ENCODE results near the gene NTN5. TPM values are rescaled to one million over a fixed set of nuclear protein-coding genes. Genes with fewer than 3 reads are reported as not detected.
"Not testable (repeated sequence)": the region's sequence is repeated elsewhere in the genome, so short reads cannot be mapped to it uniquely, and the experiment has no call there.

The NTN5 gene
- 0.15 TPM for polyA plus RNA-seq (2013, experiment 1 of 2)
- 0.15 TPM for polyA plus RNA-seq (2013, experiment 2 of 2)

- Histone ChIP-seq H3K36me3 (ENCODE audit: control insufficient read depth, insufficient read depth, low read length) (no peaks in the 10 kb centered on the region), H3K27ac (ENCODE audit: low read depth, low read length, severe bottlenecking) (no peak within 1 kb of the TSS), H3K4me1 (ENCODE audit: control insufficient read depth, insufficient read depth, low read length, poor library complexity, severe bottlenecking) (no peaks in the 10 kb centered on the region), H3K9me3 (ENCODE audit: control insufficient read depth, low read length) (no peaks in the 10 kb centered on the region), H3K4me3 (ENCODE audit: extremely low read depth, insufficient read depth, low read length, poor library complexity, severe bottlenecking) (no peak within 1 kb of the TSS)
- 75 to 76% methylated on average over 10 to 20 of the region's 25 CpGs for WGBS, 2 experiments (ENCODE audit: insufficient coverage in 2 of 2)
These were observed at the start of gene NTN5 for GRCh38 chr19:48672994-48673393. Gene NTN5 (minus strand): TSS chr19:48673017. CDS start chr19:48670986, 2,031 bp downstream.

GRCh38 chr19:48722196-48722708, 49.4 kb upstream of the NTN5 start:
- whole genome bisulfite sequencing, 2 experiments (ENCODE audit: insufficient coverage in 2 of 2), result 94 to 96% methylated on average over 11 of the region's 11 CpGs
- H3K9me3 ChIP-seq (ENCODE audit: control insufficient read depth, low read length), result no peaks in the 10 kb centered on the region
- peaks cover 11% of the 10 kb centered on the region for H3K4me1 ChIP-seq (ENCODE audit: control insufficient read depth, insufficient read depth, low read length, poor library complexity, severe bottlenecking)
- H3K36me3 ChIP-seq (ENCODE audit: control insufficient read depth, insufficient read depth, low read length), result peaks cover 6% of the 10 kb centered on the region
- no peak overlapping the region for H3K27ac ChIP-seq (ENCODE audit: low read depth, low read length, severe bottlenecking)
- H3K4me3 ChIP-seq (ENCODE audit: extremely low read depth, insufficient read depth, low read length, poor library complexity, severe bottlenecking), result no peak overlapping the region

DNA sequence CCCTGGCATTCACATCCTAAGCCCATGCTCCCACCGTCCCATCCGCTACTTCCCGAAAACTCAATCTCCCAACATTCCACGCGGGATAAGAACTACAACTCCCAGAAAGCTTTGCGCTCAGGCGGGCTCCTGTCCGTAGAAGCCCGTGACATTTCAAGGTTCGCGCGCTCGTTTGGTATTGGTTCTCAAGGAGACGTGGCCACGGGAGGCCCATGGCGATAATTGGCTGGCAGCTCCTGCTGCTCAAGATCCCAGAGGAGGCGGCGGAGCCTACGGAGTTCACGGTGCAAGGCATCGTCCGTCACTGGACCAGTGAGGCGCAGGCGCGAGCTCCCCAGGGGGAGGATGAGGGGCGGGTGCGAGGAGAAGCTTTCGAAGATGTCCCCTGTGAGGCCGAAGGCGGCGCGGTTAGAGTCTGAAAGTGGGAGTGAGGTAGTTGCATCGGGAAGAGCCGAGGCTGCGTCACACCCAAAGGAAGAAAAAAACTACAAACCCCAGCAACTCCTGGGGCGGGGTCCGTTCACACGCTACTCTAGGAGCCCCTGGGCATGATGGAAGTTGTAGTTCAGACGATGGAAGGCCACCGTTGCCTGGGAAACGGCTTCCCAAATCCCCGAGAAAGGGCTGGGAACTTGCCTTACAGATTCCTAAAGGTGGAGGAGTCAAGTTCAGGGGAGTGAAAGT, 47.9 kb upstream of the NTN5 start:
- Histone ChIP-seq H3K4me3 (ENCODE audit: extremely low read depth, insufficient read depth, low read length, poor library complexity, severe bottlenecking) (peak overlapping the region; percentile 51), H3K36me3 (ENCODE audit: control insufficient read depth, insufficient read depth, low read length) (no peaks in the 10 kb centered on the region), H3K27ac (ENCODE audit: low read depth, low read length, severe bottlenecking) (peak overlapping the region; percentile 83), H3K4me1 (ENCODE audit: control insufficient read depth, insufficient read depth, low read length, poor library complexity, severe bottlenecking) (peaks cover 18% of the 10 kb centered on the region), H3K9me3 (ENCODE audit: control insufficient read depth, low read length) (no peaks in the 10 kb centered on the region)
- WGBS, 2 experiments (ENCODE audit: insufficient coverage in 2 of 2), result 1 to 4% methylated on average over 36 to 40 of the region's 42 CpGs

DNA sequence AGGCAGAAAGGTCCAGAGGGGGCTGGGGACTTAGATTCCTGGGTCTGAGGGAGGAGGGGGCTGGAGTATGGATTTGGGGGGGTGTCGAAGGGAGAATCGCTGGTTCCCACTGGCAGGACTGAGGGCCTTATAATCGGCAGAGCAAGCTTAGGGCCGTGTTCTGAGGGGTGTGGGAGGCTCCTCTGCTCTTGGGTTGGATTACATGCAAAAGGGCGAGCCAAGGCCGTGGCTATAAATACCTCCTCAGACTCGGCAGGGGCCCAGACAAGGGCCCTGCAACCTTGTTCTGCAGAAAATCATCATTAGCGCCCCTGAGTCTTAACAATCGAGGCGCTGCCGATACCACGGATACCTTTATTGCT, 47.4 kb upstream of the NTN5 start:
- WGBS, 2 experiments (ENCODE audit: insufficient coverage in 2 of 2), result 27 to 34% methylated on average over 10 of the region's 12 CpGs
- Histone ChIP-seq H3K4me3 (ENCODE audit: extremely low read depth, insufficient read depth, low read length, poor library complexity, severe bottlenecking) (peak overlapping the region; percentile 51), H3K9me3 (ENCODE audit: control insufficient read depth, low read length) (no peaks in the 10 kb centered on the region), H3K4me1 (ENCODE audit: control insufficient read depth, insufficient read depth, low read length, poor library complexity, severe bottlenecking) (peaks cover 18% of the 10 kb centered on the region), H3K36me3 (ENCODE audit: control insufficient read depth, insufficient read depth, low read length) (no peaks in the 10 kb centered on the region), H3K27ac (ENCODE audit: low read depth, low read length, severe bottlenecking) (no peak overlapping the region)

DNA sequence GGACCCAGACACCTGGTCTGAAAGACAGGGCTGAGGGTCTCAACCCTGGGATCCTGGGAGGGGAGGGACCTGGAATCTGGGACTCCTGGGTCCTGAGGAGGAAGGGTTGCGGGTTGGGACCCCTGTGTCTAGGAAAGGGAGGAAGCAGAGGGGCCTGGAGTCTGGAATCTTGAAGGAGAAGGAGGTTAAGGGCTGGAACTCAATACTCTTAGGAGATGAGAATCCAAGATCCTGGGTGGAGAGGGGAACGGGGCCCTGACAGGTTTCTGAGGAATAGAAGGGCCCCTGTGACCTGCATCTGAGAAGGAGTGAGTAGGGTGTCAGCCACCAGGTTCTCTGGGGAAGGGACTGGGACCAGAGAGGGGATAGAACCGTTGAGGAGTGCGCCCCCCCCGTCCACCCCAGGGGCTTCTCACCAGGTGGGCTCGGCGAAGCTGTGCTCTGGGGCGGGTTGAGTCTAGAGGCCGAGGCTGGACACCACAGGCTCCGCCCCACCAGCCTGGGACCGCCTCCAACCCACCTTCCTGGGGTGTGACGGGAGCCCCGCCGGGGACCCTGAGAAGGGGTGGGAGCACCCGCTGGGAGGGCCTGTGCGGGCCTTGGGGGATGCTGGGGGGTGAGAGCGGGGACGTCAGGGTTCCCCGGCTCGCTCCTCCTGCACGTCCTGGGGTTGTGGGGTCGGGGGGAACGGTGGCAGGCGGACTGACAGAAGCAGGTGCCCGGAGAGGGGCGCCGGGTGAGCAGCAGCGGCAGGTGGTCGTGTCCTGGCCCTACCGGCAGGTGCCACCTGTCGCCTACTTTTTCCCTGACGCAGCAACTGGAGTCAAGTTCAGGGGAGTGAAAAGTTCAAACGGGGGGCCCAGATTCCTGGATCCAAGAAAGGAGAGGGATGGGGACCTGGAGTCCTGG, 46.7 kb upstream of the NTN5 start, which contains the start of gene MAMSTR:
TSS of gene MAMSTR (minus strand) at position 463 of the 909 bp plus-strand sequence. CDS start 694 bp downstream, outside the sequence.
- no peaks in the 10 kb centered on the region for H3K36me3 ChIP-seq (ENCODE audit: control insufficient read depth, insufficient read depth, low read length)
- peak within 1 kb of the TSS; percentile 51 for H3K4me3 ChIP-seq (ENCODE audit: extremely low read depth, insufficient read depth, low read length, poor library complexity, severe bottlenecking)
- H3K9me3 ChIP-seq (ENCODE audit: control insufficient read depth, low read length), result no peaks in the 10 kb centered on the region
- 85 to 90% methylated on average over 15 to 25 of the region's 33 CpGs for WGBS, 2 experiments (ENCODE audit: insufficient coverage in 2 of 2)
- peaks cover 22% of the 10 kb centered on the region for H3K4me1 ChIP-seq (ENCODE audit: control insufficient read depth, insufficient read depth, low read length, poor library complexity, severe bottlenecking)
- peak within 1 kb of the TSS; percentile 83 for H3K27ac ChIP-seq (ENCODE audit: low read depth, low read length, severe bottlenecking)

- peaks cover 22% of the 10 kb centered on the region for H3K4me1 ChIP-seq (ENCODE audit: control insufficient read depth, insufficient read depth, low read length, poor library complexity, severe bottlenecking)
- WGBS, 2 experiments (ENCODE audit: insufficient coverage in 2 of 2), result 57 to 71% methylated on average over 13 to 14 of the region's 15 CpGs
- H3K4me3 ChIP-seq (ENCODE audit: extremely low read depth, insufficient read depth, low read length, poor library complexity, severe bottlenecking), result no peak overlapping the region
- H3K9me3 ChIP-seq (ENCODE audit: control insufficient read depth, low read length), result no peaks in the 10 kb centered on the region
- H3K27ac ChIP-seq (ENCODE audit: low read depth, low read length, severe bottlenecking), result no peak overlapping the region
- H3K36me3 ChIP-seq (ENCODE audit: control insufficient read depth, insufficient read depth, low read length), result no peaks in the 10 kb centered on the region
These were observed 46.0 kb upstream of the NTN5 start for GRCh38 chr19:48718711-48719231.

- H3K4me3 ChIP-seq (ENCODE audit: extremely low read depth, insufficient read depth, low read length, poor library complexity, severe bottlenecking); H3K36me3 ChIP-seq (ENCODE audit: control insufficient read depth, insufficient read depth, low read length); H3K9me3 ChIP-seq (ENCODE audit: control insufficient read depth, low read length); H3K27ac ChIP-seq (ENCODE audit: low read depth, low read length, severe bottlenecking): not testable (repeated sequence)
- H3K4me1 ChIP-seq (ENCODE audit: control insufficient read depth, insufficient read depth, low read length, poor library complexity, severe bottlenecking), result peaks cover 25% of the 10 kb centered on the region
- WGBS, 2 experiments (ENCODE audit: insufficient coverage in 2 of 2), result 88 to 97% methylated on average over 8 to 9 of the region's 13 CpGs
These were observed 45.3 kb upstream of the NTN5 start for GRCh38 chr19:48718106-48718505.

- WGBS, 2 experiments (ENCODE audit: insufficient coverage in 2 of 2), result 27 to 33% methylated on average over 14 to 16 of the region's 24 CpGs
- peaks cover 30% of the 10 kb centered on the region for H3K4me1 ChIP-seq (ENCODE audit: control insufficient read depth, insufficient read depth, low read length, poor library complexity, severe bottlenecking)
- H3K9me3 ChIP-seq (ENCODE audit: control insufficient read depth, low read length), result no peaks in the 10 kb centered on the region
- H3K4me3 ChIP-seq (ENCODE audit: extremely low read depth, insufficient read depth, low read length, poor library complexity, severe bottlenecking), result peak overlapping the region; percentile 5
- H3K27ac ChIP-seq (ENCODE audit: low read depth, low read length, severe bottlenecking), result peak overlapping the region; percentile 29
- no peaks in the 10 kb centered on the region for H3K36me3 ChIP-seq (ENCODE audit: control insufficient read depth, insufficient read depth, low read length)
These were observed 43.9 kb upstream of the NTN5 start for GRCh38 chr19:48716562-48717291.

DNA sequence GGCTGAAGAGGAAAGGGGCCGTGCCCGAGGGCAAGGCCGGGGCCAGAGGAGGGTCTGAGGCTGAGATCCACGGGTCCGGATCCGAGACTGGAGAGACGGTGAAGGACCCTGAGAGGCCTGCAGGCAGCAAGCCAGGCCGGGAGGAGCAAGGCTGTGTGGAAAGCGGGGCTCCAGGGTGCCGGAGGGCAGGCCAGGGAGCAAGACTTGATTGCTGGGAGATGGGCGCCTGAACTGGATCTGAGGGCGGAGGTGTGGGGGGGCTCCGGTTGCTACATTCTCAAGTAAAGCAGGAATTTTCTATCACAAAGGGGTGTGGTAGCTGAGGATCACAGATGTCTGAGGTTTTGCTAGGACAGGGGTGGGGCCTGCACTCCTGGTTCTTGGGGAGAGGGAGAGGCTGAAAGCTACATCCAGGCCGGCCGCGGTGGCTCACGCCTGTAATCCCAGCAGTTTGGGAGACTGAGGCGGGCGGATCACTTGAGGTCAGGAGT, 42.9 kb upstream of the NTN5 start:
- H3K27ac ChIP-seq (ENCODE audit: low read depth, low read length, severe bottlenecking), result no peak overlapping the region

More for the DNA sequence above, 42.9 kb upstream of the NTN5 start:
- WGBS, 2 experiments (ENCODE audit: insufficient coverage in 2 of 2), result 90 to 94% methylated on average over 11 to 18 of the region's 19 CpGs
- peaks cover 30% of the 10 kb centered on the region for H3K4me1 ChIP-seq (ENCODE audit: control insufficient read depth, insufficient read depth, low read length, poor library complexity, severe bottlenecking)
- no peak overlapping the region for H3K4me3 ChIP-seq (ENCODE audit: extremely low read depth, insufficient read depth, low read length, poor library complexity, severe bottlenecking)
- no peaks in the 10 kb centered on the region for H3K36me3 ChIP-seq (ENCODE audit: control insufficient read depth, insufficient read depth, low read length)
- no peaks in the 10 kb centered on the region for H3K9me3 ChIP-seq (ENCODE audit: control insufficient read depth, low read length)
